ENCODE data around the gene TEPSIN.

The TEPSIN gene

DNA sequence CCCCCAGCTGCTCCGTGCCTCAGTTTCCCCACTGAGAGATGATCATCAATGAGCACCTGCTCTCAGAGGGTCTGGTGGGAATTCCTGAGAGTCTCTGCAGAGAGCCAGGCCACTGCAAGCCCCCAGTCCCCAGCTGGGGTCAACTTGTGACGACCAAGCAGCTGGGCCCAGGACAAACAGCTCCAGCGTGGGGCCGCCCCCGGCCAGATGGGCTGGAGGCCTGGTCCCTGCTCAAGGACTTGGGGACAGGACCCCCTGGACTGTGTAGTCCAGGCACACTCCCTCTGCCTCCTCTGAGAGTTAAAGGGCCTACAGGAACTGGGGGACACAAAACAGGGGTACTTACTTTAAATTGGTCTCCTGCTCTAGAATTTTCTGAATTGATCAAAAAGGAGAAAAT, 56.3 kb downstream of the TEPSIN start:
- no peak for ATAC-seq
- TF ChIP-seq, protein P1, sequence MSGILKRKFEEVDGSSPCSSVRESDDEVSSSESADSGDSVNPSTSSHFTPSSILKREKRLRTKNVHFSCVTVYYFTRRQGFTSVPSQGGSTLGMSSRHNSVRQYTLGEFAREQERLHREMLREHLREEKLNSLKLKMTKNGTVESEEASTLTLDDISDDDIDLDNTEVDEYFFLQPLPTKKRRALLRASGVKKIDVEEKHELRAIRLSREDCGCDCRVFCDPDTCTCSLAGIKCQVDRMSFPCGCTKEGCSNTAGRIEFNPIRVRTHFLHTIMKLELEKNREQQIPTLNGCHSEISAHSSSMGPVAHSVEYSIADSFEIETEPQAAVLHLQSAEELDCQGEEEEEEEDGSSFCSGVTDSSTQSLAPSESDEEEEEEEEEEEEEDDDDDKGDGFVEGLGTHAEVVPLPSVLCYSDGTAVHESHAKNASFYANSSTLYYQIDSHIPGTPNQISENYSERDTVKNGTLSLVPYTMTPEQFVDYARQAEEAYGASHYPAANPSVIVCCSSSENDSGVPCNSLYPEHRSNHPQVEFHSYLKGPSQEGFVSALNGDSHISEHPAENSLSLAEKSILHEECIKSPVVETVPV (CRISPR knock-in tag; IDR thresholded peaks at IDR 0.05), result no peak
- TF ChIP-seq PPARA (CRISPR knock-in tag; IDR thresholded peaks at IDR 0.05; ENCODE audit: borderline replicate concordance) (no peak), ZFP30 (CRISPR knock-in tag; IDR thresholded peaks at IDR 0.05) (no peak), ISL1 (CRISPR knock-in tag; IDR thresholded peaks at IDR 0.05) (no peak), ZC3H10 (CRISPR knock-in tag; IDR thresholded peaks at IDR 0.05) (no peak), ZFP3 (CRISPR knock-in tag; IDR thresholded peaks at IDR 0.05) (no peak), ZNF8 (CRISPR knock-in tag; IDR thresholded peaks at IDR 0.05) (no peak), TCF4 (CRISPR knock-in tag; IDR thresholded peaks at IDR 0.05; ENCODE audit: borderline replicate concordance) (no peak), CREB5 (CRISPR knock-in tag; IDR thresholded peaks at IDR 0.05; ENCODE audit: low read depth) (no peak)
- TF ChIP-seq, protein P2, sequence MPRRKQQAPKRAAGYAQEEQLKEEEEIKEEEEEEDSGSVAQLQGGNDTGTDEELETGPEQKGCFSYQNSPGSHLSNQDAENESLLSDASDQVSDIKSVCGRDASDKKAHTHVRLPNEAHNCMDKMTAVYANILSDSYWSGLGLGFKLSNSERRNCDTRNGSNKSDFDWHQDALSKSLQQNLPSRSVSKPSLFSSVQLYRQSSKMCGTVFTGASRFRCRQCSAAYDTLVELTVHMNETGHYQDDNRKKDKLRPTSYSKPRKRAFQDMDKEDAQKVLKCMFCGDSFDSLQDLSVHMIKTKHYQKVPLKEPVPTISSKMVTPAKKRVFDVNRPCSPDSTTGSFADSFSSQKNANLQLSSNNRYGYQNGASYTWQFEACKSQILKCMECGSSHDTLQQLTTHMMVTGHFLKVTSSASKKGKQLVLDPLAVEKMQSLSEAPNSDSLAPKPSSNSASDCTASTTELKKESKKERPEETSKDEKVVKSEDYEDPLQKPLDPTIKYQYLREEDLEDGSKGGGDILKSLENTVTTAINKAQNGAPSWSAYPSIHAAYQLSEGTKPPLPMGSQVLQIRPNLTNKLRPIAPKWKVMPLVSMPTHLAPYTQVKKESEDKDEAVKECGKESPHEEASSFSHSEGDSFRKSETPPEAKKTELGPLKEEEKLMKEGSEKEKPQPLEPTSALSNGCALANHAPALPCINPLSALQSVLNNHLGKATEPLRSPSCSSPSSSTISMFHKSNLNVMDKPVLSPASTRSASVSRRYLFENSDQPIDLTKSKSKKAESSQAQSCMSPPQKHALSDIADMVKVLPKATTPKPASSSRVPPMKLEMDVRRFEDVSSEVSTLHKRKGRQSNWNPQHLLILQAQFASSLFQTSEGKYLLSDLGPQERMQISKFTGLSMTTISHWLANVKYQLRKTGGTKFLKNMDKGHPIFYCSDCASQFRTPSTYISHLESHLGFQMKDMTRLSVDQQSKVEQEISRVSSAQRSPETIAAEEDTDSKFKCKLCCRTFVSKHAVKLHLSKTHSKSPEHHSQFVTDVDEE (CRISPR knock-in tag; IDR thresholded peaks at IDR 0.05), result no peak

- TF ChIP-seq ZNF8 (CRISPR knock-in tag; IDR thresholded peaks at IDR 0.05), result no peak
- no peak for TF ChIP-seq TOX (CRISPR knock-in tag; IDR thresholded peaks at IDR 0.05; ENCODE audit: borderline replicate concordance)
- no peak for TF ChIP-seq ZNF565 (CRISPR knock-in tag; conservative IDR thresholded peaks at IDR 0.05; ENCODE audit: low read depth)
- no peak for ATAC-seq
Observed at GRCh38 chr17:81181811-81182185, 57.1 kb downstream of the TEPSIN start.

DNA sequence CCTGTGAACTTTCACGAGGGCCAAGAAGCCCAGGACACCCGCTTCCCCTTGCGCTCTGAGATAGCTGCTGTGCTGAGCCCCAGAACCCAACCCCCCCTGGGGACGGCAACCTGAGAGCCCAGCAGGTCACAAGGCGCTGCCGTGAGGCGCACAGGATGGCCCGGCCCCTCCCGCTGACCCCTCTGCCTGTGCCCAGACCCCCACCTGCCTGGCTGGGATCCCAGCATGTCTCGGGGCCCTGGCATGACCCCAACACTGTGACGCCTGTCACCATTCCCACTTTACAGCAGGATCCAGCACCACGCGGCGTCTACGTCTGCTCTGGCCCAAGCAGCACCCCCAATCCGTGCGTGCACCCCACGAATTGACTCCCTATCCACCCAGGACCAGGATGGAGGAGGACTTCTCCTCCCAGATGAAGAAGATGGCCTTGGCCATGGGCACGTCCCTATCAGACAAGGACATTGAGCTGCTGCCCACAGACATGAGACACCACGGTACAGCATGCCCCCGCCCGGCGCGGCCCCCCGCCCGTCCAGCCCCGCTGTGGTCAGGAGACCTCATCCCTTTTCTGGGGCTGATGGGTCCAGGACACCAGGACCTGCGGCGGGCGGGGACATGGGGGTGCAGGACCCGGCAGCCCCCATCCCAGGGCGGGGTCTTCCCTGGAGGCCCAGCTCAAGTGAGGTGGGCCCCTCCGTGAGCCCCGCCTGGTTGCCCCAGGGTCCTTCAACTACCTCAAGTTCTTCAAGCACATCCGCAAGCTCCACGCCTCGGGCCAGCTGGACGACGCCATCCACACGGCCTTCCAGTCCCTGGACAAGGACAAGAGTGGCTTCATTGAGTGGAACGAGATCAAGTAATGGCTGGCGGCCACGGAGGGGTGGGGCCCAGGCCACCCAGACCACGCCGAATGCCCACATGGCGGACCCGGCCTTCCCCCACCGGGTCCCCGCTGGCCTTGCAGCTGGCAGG, 57.7 kb downstream of the TEPSIN start:
- no peak for ATAC-seq
- TF ChIP-seq, protein P3, sequence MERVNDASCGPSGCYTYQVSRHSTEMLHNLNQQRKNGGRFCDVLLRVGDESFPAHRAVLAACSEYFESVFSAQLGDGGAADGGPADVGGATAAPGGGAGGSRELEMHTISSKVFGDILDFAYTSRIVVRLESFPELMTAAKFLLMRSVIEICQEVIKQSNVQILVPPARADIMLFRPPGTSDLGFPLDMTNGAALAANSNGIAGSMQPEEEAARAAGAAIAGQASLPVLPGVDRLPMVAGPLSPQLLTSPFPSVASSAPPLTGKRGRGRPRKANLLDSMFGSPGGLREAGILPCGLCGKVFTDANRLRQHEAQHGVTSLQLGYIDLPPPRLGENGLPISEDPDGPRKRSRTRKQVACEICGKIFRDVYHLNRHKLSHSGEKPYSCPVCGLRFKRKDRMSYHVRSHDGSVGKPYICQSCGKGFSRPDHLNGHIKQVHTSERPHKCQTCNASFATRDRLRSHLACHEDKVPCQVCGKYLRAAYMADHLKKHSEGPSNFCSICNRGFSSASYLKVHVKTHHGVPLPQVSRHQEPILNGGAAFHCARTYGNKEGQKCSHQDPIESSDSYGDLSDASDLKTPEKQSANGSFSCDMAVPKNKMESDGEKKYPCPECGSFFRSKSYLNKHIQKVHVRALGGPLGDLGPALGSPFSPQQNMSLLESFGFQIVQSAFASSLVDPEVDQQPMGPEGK (CRISPR knock-in tag; IDR thresholded peaks at IDR 0.05; ENCODE audit: borderline replicate concordance), result no peak
- TF ChIP-seq, protein P4, sequence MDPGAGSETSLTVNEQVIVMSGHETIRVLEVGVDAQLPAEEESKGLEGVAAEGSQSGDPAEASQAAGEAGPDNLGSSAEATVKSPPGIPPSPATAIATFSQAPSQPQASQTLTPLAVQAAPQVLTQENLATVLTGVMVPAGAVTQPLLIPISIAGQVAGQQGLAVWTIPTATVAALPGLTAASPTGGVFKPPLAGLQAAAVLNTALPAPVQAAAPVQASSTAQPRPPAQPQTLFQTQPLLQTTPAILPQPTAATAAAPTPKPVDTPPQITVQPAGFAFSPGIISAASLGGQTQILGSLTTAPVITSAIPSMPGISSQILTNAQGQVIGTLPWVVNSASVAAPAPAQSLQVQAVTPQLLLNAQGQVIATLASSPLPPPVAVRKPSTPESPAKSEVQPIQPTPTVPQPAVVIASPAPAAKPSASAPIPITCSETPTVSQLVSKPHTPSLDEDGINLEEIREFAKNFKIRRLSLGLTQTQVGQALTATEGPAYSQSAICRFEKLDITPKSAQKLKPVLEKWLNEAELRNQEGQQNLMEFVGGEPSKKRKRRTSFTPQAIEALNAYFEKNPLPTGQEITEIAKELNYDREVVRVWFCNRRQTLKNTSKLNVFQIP (CRISPR knock-in tag; IDR thresholded peaks at IDR 0.05; ENCODE audit: borderline replicate concordance, low read depth), result no peak
- TF ChIP-seq SNAI2 (CRISPR knock-in tag; IDR thresholded peaks at IDR 0.05) (no peak), ESRRG (CRISPR knock-in tag; IDR thresholded peaks at IDR 0.05) (no peak), CREB5 (CRISPR knock-in tag; IDR thresholded peaks at IDR 0.05; ENCODE audit: low read depth) (no peak), GLIS3 (CRISPR knock-in tag; IDR thresholded peaks at IDR 0.05) (no peak)
- TF ChIP-seq, protein P1 (CRISPR knock-in tag; IDR thresholded peaks at IDR 0.05), result no peak

All from SK-N-SH treated with all-trans-retinoic acid at 6 μM for 48 hours (cell line).